ENCODE measurements around the gene CNOT2. TPM values are rescaled to one million over a fixed set of nuclear protein-coding genes. Genes with fewer than 3 reads are reported as not detected.

Gene CNOT2
- polyA plus RNA-seq, 1 of the 3 experiments (the other 2 are of a cell fraction): 45.3 TPM

DNA sequence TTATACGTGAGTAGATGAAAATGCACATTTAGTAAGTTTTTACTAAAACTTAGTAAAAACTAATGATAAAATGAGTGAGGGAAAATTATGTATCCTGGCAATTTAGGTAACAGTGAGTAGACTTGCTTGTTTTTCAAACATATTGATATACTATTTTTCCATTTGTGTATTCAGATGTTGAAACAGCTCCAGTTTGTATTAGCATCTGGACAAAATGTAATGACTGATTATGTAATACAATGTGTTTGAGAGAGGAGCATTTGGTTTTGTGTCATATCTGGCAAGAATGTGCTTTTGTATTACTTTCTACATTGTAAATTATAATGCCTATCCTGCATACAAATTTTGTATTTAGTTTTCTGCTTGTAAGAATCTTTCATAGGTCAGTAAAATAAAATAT lies 5.6 kb downstream of the CNOT2 start:
- no peak overlapping the region for H3K9ac ChIP-seq

More for the DNA sequence above, 5.6 kb downstream of the CNOT2 start:
- ChIA-PET POLR2A (no interaction called here), CTCF (interaction anchor here (0.9 kb wide), 1 partner anchor 117 kb away, joined by 4 read pairs; the partner anchor contains the start of gene KCNMB4)
- TF ChIP-seq RXRA (IDR thresholded peaks at IDR 0.05; ENCODE audit: borderline replicate concordance, low read depth) (no peak), EZH2phosphoT487 (IDR thresholded peaks at IDR 0.05; ENCODE audit: borderline replicate concordance, low read depth) (no peak), CHD2 (IDR thresholded peaks at IDR 0.05; ENCODE audit: low read length, partially characterized antibody) (no peak), TEAD4 (IDR thresholded peaks at IDR 0.05; ENCODE audit: borderline replicate concordance, insufficient read depth) (no peak), FOSL2 (IDR thresholded peaks at IDR 0.05; ENCODE audit: borderline replicate concordance, low read depth) (no peak), NFIC (IDR thresholded peaks at IDR 0.05; ENCODE audit: borderline replicate concordance) (no peak), RCOR1 (IDR thresholded peaks at IDR 0.05; ENCODE audit: low read length) (no peak), ELF1 (IDR thresholded peaks at IDR 0.05) (no peak), NRF1 (IDR thresholded peaks at IDR 0.05; ENCODE audit: low read depth, low read length) (no peak), FOXM1 (IDR thresholded peaks at IDR 0.05; ENCODE audit: low read depth) (no peak), EP300 (IDR thresholded peaks at IDR 0.05; ENCODE audit: borderline replicate concordance in 1 of 2, low read depth in 1 of 2, low read length in 1 of 2) (no peak), YY1 (IDR thresholded peaks at IDR 0.05; ENCODE audit: low read depth) (no peak), SMC3 (IDR thresholded peaks at IDR 0.05; ENCODE audit: low read depth, low read length) (no peak), FOXJ3 (CRISPR knock-in tag; IDR thresholded peaks at IDR 0.05) (no peak)
- TF ChIP-seq, protein P1, sequence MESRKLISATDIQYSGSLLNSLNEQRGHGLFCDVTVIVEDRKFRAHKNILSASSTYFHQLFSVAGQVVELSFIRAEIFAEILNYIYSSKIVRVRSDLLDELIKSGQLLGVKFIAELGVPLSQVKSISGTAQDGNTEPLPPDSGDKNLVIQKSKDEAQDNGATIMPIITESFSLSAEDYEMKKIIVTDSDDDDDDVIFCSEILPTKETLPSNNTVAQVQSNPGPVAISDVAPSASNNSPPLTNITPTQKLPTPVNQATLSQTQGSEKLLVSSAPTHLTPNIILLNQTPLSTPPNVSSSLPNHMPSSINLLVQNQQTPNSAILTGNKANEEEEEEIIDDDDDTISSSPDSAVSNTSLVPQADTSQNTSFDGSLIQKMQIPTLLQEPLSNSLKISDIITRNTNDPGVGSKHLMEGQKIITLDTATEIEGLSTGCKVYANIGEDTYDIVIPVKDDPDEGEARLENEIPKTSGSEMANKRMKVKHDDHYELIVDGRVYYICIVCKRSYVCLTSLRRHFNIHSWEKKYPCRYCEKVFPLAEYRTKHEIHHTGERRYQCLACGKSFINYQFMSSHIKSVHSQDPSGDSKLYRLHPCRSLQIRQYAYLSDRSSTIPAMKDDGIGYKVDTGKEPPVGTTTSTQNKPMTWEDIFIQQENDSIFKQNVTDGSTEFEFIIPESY (IDR thresholded peaks at IDR 0.05; ENCODE audit: borderline replicate concordance, low read depth): no peak
- TF ChIP-seq, protein P2, sequence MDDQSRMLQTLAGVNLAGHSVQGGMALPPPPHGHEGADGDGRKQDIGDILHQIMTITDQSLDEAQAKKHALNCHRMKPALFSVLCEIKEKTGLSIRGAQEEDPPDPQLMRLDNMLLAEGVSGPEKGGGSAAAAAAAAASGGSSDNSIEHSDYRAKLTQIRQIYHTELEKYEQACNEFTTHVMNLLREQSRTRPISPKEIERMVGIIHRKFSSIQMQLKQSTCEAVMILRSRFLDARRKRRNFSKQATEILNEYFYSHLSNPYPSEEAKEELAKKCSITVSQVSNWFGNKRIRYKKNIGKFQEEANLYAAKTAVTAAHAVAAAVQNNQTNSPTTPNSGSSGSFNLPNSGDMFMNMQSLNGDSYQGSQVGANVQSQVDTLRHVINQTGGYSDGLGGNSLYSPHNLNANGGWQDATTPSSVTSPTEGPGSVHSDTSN (IDR thresholded peaks at IDR 0.05): no peak
- TF ChIP-seq, protein P3, sequence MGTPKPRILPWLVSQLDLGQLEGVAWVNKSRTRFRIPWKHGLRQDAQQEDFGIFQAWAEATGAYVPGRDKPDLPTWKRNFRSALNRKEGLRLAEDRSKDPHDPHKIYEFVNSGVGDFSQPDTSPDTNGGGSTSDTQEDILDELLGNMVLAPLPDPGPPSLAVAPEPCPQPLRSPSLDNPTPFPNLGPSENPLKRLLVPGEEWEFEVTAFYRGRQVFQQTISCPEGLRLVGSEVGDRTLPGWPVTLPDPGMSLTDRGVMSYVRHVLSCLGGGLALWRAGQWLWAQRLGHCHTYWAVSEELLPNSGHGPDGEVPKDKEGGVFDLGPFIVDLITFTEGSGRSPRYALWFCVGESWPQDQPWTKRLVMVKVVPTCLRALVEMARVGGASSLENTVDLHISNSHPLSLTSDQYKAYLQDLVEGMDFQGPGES (IDR thresholded peaks at IDR 0.05; ENCODE audit: low read depth, low read length): no peak
- TF ChIP-seq, protein P4, sequence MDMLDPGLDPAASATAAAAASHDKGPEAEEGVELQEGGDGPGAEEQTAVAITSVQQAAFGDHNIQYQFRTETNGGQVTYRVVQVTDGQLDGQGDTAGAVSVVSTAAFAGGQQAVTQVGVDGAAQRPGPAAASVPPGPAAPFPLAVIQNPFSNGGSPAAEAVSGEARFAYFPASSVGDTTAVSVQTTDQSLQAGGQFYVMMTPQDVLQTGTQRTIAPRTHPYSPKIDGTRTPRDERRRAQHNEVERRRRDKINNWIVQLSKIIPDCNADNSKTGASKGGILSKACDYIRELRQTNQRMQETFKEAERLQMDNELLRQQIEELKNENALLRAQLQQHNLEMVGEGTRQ (IDR thresholded peaks at IDR 0.05; ENCODE audit: borderline replicate concordance, low read depth, low read length): no peak
- TF ChIP-seq, protein P5, sequence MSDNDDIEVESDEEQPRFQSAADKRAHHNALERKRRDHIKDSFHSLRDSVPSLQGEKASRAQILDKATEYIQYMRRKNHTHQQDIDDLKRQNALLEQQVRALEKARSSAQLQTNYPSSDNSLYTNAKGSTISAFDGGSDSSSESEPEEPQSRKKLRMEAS (IDR thresholded peaks at IDR 0.05; ENCODE audit: low read depth): no peak
- TF ChIP-seq, protein P6, sequence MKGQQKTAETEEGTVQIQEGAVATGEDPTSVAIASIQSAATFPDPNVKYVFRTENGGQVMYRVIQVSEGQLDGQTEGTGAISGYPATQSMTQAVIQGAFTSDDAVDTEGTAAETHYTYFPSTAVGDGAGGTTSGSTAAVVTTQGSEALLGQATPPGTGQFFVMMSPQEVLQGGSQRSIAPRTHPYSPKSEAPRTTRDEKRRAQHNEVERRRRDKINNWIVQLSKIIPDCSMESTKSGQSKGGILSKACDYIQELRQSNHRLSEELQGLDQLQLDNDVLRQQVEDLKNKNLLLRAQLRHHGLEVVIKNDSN (IDR thresholded peaks at IDR 0.05; ENCODE audit: borderline replicate concordance, low read depth): no peak
- peaks cover 17 to 29% of the 10 kb centered on the region in 2 experiments for H3K36me3 ChIP-seq (replicated peaks in 1 of 2; ENCODE audit: control insufficient read depth in 1 of 2, insufficient read depth in 2 of 2, low read length in 1 of 2)
- H3K27me3 ChIP-seq (ENCODE audit: insufficient read depth): no peaks in the 10 kb centered on the region
- H3K79me2 ChIP-seq (ENCODE audit: insufficient read depth): peaks cover 100% of the 10 kb centered on the region
- H3K9me2 ChIP-seq: no peaks in the 10 kb centered on the region
- no peaks in the 10 kb centered on the region for H3K9me3 ChIP-seq
- 96% methylated on average over 1 of the region's 1 CpG for WGBS (ENCODE audit: low lambda C conversion rate)
- DNase-seq: no peak
- no peak overlapping the region for H3K4me3 ChIP-seq (ENCODE audit: low read depth in 2 of 2, low read length in 1 of 2)
- H3K27ac ChIP-seq (ENCODE audit: low read depth in 2 of 2, low read length in 1 of 2): no peak overlapping the region
- H4K20me1 ChIP-seq (ENCODE audit: insufficient read depth): peaks cover 81% of the 10 kb centered on the region
- H3K4me2 ChIP-seq: no peak overlapping the region
- H3K4me1 ChIP-seq (ENCODE audit: control insufficient read depth in 1 of 2, insufficient read depth in 2 of 2, low read depth in 1 of 2, low read length in 1 of 2): peaks cover 10 to 22% of the 10 kb centered on the region in 2 experiments; a peak in 2 of 4 replicates
- H2AFZ ChIP-seq (ENCODE audit: low read depth): no peak overlapping the region
- peaks cover 19% of the 10 kb centered on the region for H3F3A ChIP-seq (replicated peaks; ENCODE audit: insufficient read depth)

Measured in SK-N-SH (cell line).